Astrocyte (in vitro differentiated cells and primary cell): ENCODE data around the gene DPH2. TPM values are rescaled to one million over a fixed set of nuclear protein-coding genes. Genes with fewer than 3 reads are reported as not detected.

Source experiments
- DNase-seq: peaks from one replicate; pipeline ENCODE4 v3.0.0-alpha.2; 2010; ENCODE audit warnings: low read depth
- FAIRE-seq: peaks from 2 replicates; lab custom pipeline; 2011; peaks lifted over from hg19 to GRCh38; lab: Jason Lieb, UNC
- H2AFZ ChIP-seq: 2 replicates; pipeline ENCODE4 v1.6.0; 2012; ENCODE audit warnings: low read depth, low read length, inconsistent platforms
- H3K27ac ChIP-seq: 2 replicates; pipeline ENCODE4 v1.5.1; 2011; ENCODE audit warnings: low read depth, low read length, inconsistent platforms
- H3K27me3 ChIP-seq: 2 replicates; pipeline ENCODE4 v1.6.0; 2011; ENCODE audit warnings: low read length, inconsistent platforms; ENCODE audit not compliant: insufficient read depth
- H3K36me3 ChIP-seq: 2 replicates; pipeline ENCODE4 v1.5.1; 2011; ENCODE audit warnings: low read length, inconsistent platforms; ENCODE audit not compliant: insufficient read depth
- H3K4me1 ChIP-seq: 2 replicates; pipeline ENCODE4 v1.5.1; 2011; ENCODE audit warnings: low read length, inconsistent platforms; ENCODE audit not compliant: insufficient read depth
- H3K4me2 ChIP-seq: 2 replicates; pipeline ENCODE4 v1.6.0; 2012; ENCODE audit warnings: low read length, inconsistent platforms
- H3K4me3 ChIP-seq: 2 replicates; pipeline ENCODE4 v1.5.1; 2011; ENCODE audit warnings: low read depth, mild to moderate bottlenecking, low read length, inconsistent platforms; ENCODE audit not compliant: insufficient read depth
- H3K79me2 ChIP-seq: 2 replicates; pipeline ENCODE4 v1.6.0; 2012; ENCODE audit warnings: mild to moderate bottlenecking, low read length, inconsistent platforms; ENCODE audit not compliant: insufficient read depth
- H3K9ac ChIP-seq: 2 replicates; pipeline ENCODE4 v1.6.0; 2012; ENCODE audit warnings: mild to moderate bottlenecking, low read length, inconsistent platforms
- H3K9me3 ChIP-seq: 2 replicates; pipeline ENCODE4 v1.5.1; 2012; ENCODE audit warnings: low read depth, mild to moderate bottlenecking, low read length, inconsistent platforms; ENCODE audit not compliant: insufficient read depth
- H4K20me1 ChIP-seq: 2 replicates; pipeline ENCODE4 v1.6.0; 2012; ENCODE audit warnings: low read length, inconsistent platforms; ENCODE audit not compliant: insufficient read depth
- H3K27ac Mint-ChIP-seq: one replicate; pipeline ENCODE4 v1.8.0; 2021; ENCODE audit warnings: mild to moderate bottlenecking, mixed read lengths; ENCODE audit not compliant: unreplicated experiment
- H3K27me3 Mint-ChIP-seq: one replicate; pipeline ENCODE4 v1.8.0; 2021; ENCODE audit warnings: low read depth, mixed read lengths; ENCODE audit not compliant: unreplicated experiment
- H3K36me3 Mint-ChIP-seq: one replicate; pipeline ENCODE4 v1.8.0; 2021; ENCODE audit warnings: low read depth, mixed read lengths; ENCODE audit not compliant: unreplicated experiment
- H3K4me1 Mint-ChIP-seq: one replicate; pipeline ENCODE4 v1.8.0; 2021; ENCODE audit warnings: low read depth, mixed read lengths; ENCODE audit not compliant: unreplicated experiment
- H3K4me3 Mint-ChIP-seq: one replicate; pipeline ENCODE4 v1.8.0; 2021; ENCODE audit warnings: mild to moderate bottlenecking, moderate library complexity, mixed read lengths; ENCODE audit not compliant: unreplicated experiment
- H3K9me3 Mint-ChIP-seq: one replicate; pipeline ENCODE4 v1.8.0; 2021; ENCODE audit warnings: mild to moderate bottlenecking, mixed read lengths; ENCODE audit not compliant: unreplicated experiment
- EZH2 ChIP-seq: IDR thresholded peaks from 2 replicates; pipeline ENCODE4 v1.6.1; 2012; ENCODE audit warnings: mild to moderate bottlenecking, low read length, inconsistent platforms; ENCODE audit not compliant: insufficient read depth
- total RNA-seq: library from RNA; stranded (reverse); gene quantifications from 2 replicates; pipeline ENCODE4 v1.2.1, GENCODE V29; 2021
- TF ChIP-seq, protein P1 (sequence below): IDR thresholded peaks from 2 replicates; pipeline ENCODE4 v1.5.1; 2011; ENCODE audit warnings: low read depth, mild to moderate bottlenecking, inconsistent platforms, low read length, moderate library complexity; ENCODE audit not compliant: insufficient read depth

The DPH2 gene
- total RNA-seq, 1 donor from 2014 or later: 31.6 TPM

- FAIRE-seq (no peak), DNase-seq (no peak)
- Mint-ChIP-seq H3K4me1 (peaks cover 2% of the 10 kb centered on the region), H3K27ac (no peak overlapping the region), H3K27me3 (no peaks in the 10 kb centered on the region), H3K9me3 (peaks cover 2% of the 10 kb centered on the region), H3K36me3 (peaks cover 2% of the 10 kb centered on the region), H3K4me3 (peak overlapping the region; percentile 14)
- Histone ChIP-seq H3K9me3 (no peaks in the 10 kb centered on the region), H3K27ac (no peak overlapping the region), H3K9ac (no peak overlapping the region), H3K4me1 (peaks cover 6% of the 10 kb centered on the region), H3K4me2 (no peak overlapping the region), H4K20me1 (no peaks in the 10 kb centered on the region), H3K4me3 (no peak overlapping the region), H2AFZ (no peak overlapping the region), H3K36me3 (no peaks in the 10 kb centered on the region), H3K79me2 (no peaks in the 10 kb centered on the region), H3K27me3 (no peaks in the 10 kb centered on the region)
- no peak for TF ChIP-seq EZH2
- TF ChIP-seq, protein P1, sequence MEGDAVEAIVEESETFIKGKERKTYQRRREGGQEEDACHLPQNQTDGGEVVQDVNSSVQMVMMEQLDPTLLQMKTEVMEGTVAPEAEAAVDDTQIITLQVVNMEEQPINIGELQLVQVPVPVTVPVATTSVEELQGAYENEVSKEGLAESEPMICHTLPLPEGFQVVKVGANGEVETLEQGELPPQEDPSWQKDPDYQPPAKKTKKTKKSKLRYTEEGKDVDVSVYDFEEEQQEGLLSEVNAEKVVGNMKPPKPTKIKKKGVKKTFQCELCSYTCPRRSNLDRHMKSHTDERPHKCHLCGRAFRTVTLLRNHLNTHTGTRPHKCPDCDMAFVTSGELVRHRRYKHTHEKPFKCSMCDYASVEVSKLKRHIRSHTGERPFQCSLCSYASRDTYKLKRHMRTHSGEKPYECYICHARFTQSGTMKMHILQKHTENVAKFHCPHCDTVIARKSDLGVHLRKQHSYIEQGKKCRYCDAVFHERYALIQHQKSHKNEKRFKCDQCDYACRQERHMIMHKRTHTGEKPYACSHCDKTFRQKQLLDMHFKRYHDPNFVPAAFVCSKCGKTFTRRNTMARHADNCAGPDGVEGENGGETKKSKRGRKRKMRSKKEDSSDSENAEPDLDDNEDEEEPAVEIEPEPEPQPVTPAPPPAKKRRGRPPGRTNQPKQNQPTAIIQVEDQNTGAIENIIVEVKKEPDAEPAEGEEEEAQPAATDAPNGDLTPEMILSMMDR: no peak
Observed at GRCh38 chr1:43993206-43993914, 23.6 kb downstream of the DPH2 start.

GRCh38 chr1:43994071-43994470 is 24.3 kb downstream of the DPH2 start:
- Histone ChIP-seq H3K4me3 (no peak overlapping the region), H3K27ac (no peak overlapping the region), H2AFZ (no peak overlapping the region), H3K9ac (no peak overlapping the region), H4K20me1 (no peaks in the 10 kb centered on the region), H3K9me3 (no peaks in the 10 kb centered on the region), H3K4me2 (no peak overlapping the region), H3K79me2 (no peaks in the 10 kb centered on the region), H3K4me1 (peaks cover 6% of the 10 kb centered on the region), H3K36me3 (no peaks in the 10 kb centered on the region), H3K27me3 (no peaks in the 10 kb centered on the region)
- peaks cover 2% of the 10 kb centered on the region for H3K27me3 Mint-ChIP-seq
- TF ChIP-seq, protein P1: no peak
- TF ChIP-seq EZH2: no peak
- peaks cover 4% of the 10 kb centered on the region for H3K36me3 Mint-ChIP-seq
- H3K4me3 Mint-ChIP-seq: no peak overlapping the region
- no peak overlapping the region for H3K27ac Mint-ChIP-seq
- peaks cover 2% of the 10 kb centered on the region for H3K9me3 Mint-ChIP-seq
- DNase-seq (no peak), FAIRE-seq (no peak)
- peaks cover 2% of the 10 kb centered on the region for H3K4me1 Mint-ChIP-seq
